GM21619 (cell line): ENCODE measurements around the gene CFAP97D2.
"Not testable (repeated sequence)": the region's sequence is repeated elsewhere in the genome, so short reads cannot be mapped to it uniquely, and the experiment has no call there.

Experiments used
- ATAC-seq: cut with Tn5 transposase; IDR thresholded peaks from one replicate; pipeline ENCODE4 v1.9.1; 2021; ENCODE audit not compliant: unreplicated experiment

The CFAP97D2 gene

GRCh38 chr13:114234266-114234644, 55.2 kb downstream of the CFAP97D2 start:
- ATAC-seq: no peak

GRCh38 chr13:114234645-114235421, 55.8 kb downstream of the CFAP97D2 start, which contains the start of gene CDC16:
Gene CDC16 (plus strand): TSS chr13:114234897. CDS start chr13:114235085, 188 bp downstream.
- ATAC-seq: peak; percentile 86

- ATAC-seq: no peak
Measured at GRCh38 chr13:114235697-114236096, 56.6 kb downstream of the CFAP97D2 start.

- ATAC-seq: no peak
Measured at GRCh38 chr13:114236227-114236626, 57.2 kb downstream of the CFAP97D2 start.

GRCh38 chr13:114237415-114238112, 58.5 kb downstream of the CFAP97D2 start:
- no peak for ATAC-seq

- no peak for ATAC-seq
Measured at GRCh38 chr13:114241918-114242317, 62.9 kb downstream of the CFAP97D2 start.

- ATAC-seq: no peak
Measured at GRCh38 chr13:114243971-114244370, 64.9 kb downstream of the CFAP97D2 start.

- ATAC-seq: no peak
Measured at GRCh38 chr13:114244637-114245036, 65.6 kb downstream of the CFAP97D2 start.

GRCh38 chr13:114248011-114248410, 69.0 kb downstream of the CFAP97D2 start:
- ATAC-seq: no peak

- ATAC-seq: no peak
Measured at GRCh38 chr13:114249077-114249476, 70.0 kb downstream of the CFAP97D2 start.

GRCh38 chr13:114251639-114252440, 72.8 kb downstream of the CFAP97D2 start:
- ATAC-seq: not testable (repeated sequence)

- ATAC-seq: no peak
Measured at GRCh38 chr13:114256547-114256946, 77.5 kb downstream of the CFAP97D2 start.

- no peak for ATAC-seq
Measured at GRCh38 chr13:114257014-114257413, 78.0 kb downstream of the CFAP97D2 start.

GRCh38 chr13:114258589-114258988, 79.5 kb downstream of the CFAP97D2 start:
- ATAC-seq: no peak

- ATAC-seq: no peak
Measured at GRCh38 chr13:114259374-114259773, 80.3 kb downstream of the CFAP97D2 start.

GRCh38 chr13:114259974-114260373, 80.9 kb downstream of the CFAP97D2 start:
- no peak for ATAC-seq

- no peak for ATAC-seq
Measured at GRCh38 chr13:114260814-114261213, 81.8 kb downstream of the CFAP97D2 start.

GRCh38 chr13:114261328-114261965, 82.4 kb downstream of the CFAP97D2 start:
- no peak for ATAC-seq

- ATAC-seq: no peak
Measured at GRCh38 chr13:114263578-114263977, 84.5 kb downstream of the CFAP97D2 start.

- not testable (repeated sequence) for ATAC-seq
Measured at GRCh38 chr13:114264313-114264712, 85.3 kb downstream of the CFAP97D2 start.
